HG03159 (cell line): ENCODE measurements around the gene MMGT1.

Experiments
- ATAC-seq: cut with Tn5 transposase; IDR thresholded peaks from one replicate; pipeline ENCODE4 v1.9.1; 2021; ENCODE audit warnings: mild to moderate bottlenecking, moderate library complexity; ENCODE audit not compliant: unreplicated experiment

MMGT1 gene

DNA sequence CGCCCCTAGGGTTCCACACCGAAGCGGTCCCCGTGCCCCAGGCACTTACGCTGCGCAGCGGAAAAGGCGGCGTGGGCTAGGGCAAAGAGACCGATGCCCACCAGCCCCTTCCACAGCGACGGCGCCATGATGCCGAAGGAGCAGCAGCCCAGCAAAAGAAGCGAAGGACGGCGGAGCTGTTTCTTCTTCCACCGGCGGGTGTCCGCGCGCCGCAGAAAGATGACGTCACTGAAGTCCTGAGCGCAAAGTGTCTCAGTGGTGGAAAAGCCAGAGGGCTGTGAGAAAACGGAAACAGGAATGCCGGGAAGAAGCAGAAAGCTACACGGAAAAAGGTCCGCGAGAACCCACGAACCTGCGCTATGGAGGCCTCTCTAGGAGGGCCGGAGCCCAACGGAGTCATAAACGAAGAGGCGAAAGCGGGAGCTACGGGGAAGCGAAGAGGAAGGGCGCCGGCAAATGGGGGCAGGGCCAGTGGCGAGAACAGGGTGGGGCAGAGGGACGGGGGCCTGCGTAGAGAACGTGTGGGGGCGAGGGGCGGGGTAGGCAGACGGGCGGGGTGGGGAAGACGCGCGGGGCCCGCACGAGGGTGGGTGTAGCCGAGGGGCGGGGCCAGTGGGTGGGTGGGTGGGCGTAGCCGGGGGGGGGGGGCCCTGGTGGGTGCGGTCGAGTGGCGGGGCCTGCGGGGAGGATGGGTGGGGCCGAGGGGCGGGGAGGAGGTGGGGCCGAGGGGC is at the start of gene MMGT1:
Gene MMGT1 (minus strand): TSS at position 441 of the 731 bp plus-strand sequence. CDS start 313 bp downstream, at position 128.
- ATAC-seq = peak; percentile 74

DNA sequence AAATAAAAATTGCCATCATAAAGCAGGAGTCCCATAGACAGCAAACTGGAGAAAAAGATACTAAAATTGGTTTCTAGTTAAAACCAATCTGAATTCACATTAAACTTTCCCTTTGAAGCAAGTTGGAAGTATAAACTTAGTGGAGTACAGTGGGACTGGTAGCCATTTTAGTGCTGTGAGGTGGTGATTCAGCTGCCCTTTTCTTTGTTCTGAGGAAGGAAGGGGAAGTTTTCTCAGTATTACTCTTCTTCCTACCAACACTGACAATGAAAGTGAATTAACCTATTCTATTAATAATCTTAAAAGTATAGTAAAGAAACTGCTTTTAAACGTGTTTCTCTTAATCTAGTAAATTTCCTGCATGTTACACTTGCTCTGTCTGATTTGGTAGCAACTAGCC is 48.1 kb upstream of the MMGT1 start:
- ATAC-seq = peak; percentile 63

DNA sequence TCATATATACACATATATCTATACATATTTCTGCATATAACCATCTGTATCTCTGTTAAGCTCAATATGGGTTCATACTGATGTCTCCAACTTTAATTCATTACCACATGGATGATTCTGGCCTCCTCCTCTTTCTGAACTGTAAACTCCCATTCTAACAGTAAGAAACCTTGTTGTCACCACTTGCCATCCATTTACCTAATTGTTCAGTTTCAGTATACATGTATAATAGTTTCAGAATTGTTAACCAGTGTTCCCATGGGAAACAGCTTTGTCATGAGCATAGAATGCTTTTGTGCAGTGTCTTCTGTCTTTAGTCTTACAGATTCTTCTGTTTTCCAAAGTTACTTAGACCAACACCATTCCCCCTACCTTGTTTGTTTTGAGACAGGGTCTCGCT is 47.4 kb upstream of the MMGT1 start:
- ATAC-seq = peak; percentile 78

GRCh38 chrX:136019226-136019625 is 45.4 kb upstream of the MMGT1 start:
- no peak for ATAC-seq

DNA sequence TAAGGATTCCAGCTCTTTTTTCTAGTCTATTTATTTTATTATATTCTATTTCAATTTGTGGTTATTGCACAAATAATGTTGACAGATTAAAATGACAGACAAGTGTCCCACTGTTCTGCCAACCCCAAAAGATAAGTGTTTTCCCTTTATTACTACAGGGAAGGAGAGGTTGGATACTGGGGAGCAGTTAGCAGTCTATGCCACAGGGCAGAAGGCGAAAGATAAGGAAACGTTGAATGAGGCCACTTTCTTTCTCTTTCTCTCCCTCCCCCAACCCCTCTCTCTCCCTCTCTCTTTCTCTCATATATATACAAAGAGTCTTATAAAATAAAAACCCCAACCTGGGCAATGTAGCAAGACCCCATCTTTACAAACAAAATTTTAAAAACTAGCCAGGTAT is 43.1 kb upstream of the MMGT1 start:
- ATAC-seq = no peak

DNA sequence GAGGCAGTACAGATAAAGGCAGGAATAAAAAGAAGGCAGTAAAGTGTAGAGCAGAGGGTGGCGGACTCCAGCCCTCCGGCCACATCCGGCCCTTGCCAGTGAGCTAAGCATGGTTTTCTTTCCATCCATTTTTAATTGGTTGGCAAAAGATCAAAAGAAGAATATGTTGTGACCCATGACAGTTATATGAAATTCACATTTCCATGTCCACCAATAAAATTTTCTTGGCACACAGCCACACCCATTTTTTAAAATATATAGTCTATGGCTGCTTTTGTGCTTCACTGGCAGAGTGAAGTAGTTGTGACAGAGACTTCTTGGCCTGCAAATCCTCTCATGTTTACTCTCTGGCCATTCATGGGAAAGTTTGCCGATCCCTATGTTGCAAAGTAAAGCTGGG is 41.2 kb upstream of the MMGT1 start:
- no peak for ATAC-seq

- no peak for ATAC-seq
Measured at GRCh38 chrX:135988245-135988644, 14.5 kb upstream of the MMGT1 start.

- ATAC-seq = no peak
Measured at GRCh38 chrX:135985973-135986310, 12.2 kb upstream of the MMGT1 start.

- ATAC-seq = peak; percentile 88
Measured at GRCh38 chrX:135985157-135985972, 11.6 kb upstream of the MMGT1 start, which contains the start of gene SLC9A6. TSS of gene SLC9A6 (plus strand) at chrX:135985435. CDS start at chrX:135985659, 224 bp downstream.

DNA sequence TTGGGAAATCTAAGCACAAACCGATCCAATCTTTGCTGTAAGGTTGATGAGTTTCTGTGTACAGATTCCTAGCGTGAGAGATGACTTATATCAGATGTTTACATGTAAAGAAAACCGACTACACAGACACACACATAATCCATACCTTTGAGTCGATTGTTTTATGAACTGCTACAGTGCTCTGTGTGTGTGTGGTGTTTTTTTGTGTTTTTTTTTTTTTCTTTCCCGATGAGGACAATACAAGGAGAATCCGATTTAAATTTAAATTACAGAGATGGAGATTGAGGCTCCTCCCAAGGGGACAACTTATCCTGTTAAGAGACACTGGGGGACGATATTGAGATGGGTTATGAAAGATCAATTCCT is 11.0 kb upstream of the MMGT1 start:
- peak; percentile 5 for ATAC-seq

GRCh38 chrX:135984256-135984655 is 10.5 kb upstream of the MMGT1 start:
- ATAC-seq = no peak

GRCh38 chrX:135982860-135983259 is 9.1 kb upstream of the MMGT1 start:
- ATAC-seq = no peak

- ATAC-seq = no peak
Measured at GRCh38 chrX:135981668-135982067, 7.9 kb upstream of the MMGT1 start.

DNA sequence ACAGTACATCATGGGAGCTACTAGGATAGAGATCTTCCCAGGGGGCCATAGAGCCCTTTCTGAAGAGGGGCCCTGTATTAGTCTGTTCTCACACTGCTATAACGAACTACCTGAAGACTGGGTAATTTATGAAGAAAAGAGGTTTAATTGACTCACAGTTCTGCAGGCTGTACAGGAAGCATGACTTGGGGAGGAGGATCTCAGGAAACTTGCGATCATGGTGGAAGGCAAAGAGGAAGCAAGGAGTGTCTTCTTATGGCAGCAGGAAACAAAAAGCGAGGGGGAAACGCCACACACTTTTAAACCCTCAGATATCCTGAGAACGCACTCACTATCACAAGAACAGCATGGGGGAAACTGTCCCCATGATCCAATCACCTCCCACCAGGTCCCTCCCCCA is 7.2 kb upstream of the MMGT1 start:
- no peak for ATAC-seq

GRCh38 chrX:135977611-135978010 is 3.8 kb upstream of the MMGT1 start:
- ATAC-seq = no peak

GRCh38 chrX:135975421-135975820 is 1.6 kb upstream of the MMGT1 start:
- no peak for ATAC-seq

DNA sequence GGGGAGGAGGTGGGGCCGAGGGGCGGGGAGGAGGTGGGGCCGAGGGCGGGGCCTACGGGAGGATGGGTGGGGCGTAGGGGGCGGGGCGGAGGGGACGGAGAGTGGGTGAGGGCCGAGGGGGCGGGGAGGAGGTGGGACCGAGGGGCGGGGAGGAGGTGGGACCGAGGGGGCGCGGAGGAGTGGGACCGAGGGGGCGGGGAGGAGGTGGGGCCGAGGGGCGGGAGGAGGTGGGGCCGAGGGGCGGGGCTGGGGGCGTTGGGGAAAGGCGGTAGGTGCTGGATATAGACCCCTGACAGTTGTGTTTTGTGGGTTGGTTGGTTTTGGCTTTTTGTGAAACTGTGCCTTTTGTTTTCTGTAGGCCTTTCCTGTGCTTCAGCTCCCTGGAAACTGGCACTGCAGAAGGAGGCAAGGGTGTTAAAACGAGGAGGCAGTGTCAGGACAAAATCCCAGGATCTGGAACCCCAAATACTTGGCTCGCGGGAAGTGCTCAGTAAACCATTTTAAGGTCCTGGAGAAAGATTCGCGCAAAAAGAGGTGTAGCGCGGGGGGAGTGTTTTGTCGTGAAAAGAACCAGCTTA is 580 bp upstream of the MMGT1 start:
- no peak for ATAC-seq

GRCh38 chrX:135973025-135973547 is 702 bp downstream of the MMGT1 start:
- peak; percentile 8 for ATAC-seq

DNA sequence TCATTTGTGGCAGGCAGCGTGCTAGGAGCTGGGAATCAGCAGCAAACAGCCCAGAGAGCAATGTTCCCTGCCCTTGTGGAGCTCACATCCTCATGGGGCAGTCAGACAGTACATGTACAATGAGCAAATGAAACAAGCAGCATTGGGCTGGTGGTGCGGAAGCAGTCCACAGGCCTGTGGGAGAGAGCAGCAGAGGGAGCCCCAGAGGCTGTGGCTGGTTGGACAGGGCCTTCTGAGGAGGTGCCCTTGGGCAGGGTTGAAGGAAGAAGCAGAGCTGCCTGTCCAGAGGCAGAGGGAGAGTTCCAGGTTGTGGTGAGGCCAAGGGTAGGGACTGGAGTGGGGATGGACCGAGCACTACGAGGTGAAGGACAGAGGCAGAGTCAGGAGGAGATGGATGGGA is 22.5 kb downstream of the MMGT1 start:
- ATAC-seq = no peak

GRCh38 chrX:135944486-135944885 is 29.3 kb downstream of the MMGT1 start:
- no peak for ATAC-seq

DNA sequence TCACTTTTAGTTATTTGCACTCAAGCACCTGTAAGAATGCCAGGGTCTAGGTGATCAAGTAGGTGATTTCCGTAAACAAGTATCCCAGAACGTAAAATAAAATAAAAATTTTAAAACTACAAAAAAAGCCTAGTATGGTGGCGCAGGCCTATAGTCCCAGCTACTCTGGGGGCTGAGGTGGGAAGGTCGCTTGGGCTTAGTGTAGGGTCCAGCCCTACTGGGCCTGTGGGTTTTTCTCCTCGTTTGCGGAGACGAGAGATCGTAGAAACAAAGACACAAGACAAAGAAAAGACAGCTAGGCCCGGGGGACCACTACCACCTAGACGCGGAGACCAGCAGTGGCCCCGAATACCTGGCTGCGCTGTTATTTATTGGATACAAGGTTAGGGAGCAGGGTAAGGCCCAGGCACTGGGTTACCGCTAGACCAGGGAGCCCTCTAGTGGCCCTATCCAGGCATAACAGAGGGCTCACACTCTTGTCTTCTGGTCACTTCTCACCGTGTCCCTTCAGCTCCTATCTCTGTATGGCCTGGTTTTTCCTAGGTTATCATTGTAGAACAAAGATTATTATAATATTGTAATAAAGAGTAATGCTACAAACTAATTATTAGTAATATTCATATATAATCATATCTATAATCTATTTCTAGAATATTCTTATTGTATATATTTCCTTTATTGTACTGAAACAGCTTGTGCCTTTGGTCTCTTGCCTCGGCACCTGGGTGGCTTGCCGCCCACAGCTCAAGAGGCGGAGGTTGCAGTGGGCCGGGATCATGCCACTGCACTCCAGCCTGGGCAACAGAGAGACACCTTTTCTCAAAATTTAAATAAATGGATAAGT is 41.9 kb downstream of the MMGT1 start:
- no peak for ATAC-seq
